GM23338 (cell line): ENCODE measurements around the gene NELFA. TPM values are rescaled to one million over a fixed set of nuclear protein-coding genes. Genes with fewer than 3 reads are reported as not detected.

Experiments
- ATAC-seq: fragments of 200-7000 bp; cut with Tn5 transposase; 3 replicates; pipeline ENCODE4 v1.9.1; 2020
- DNase-seq: peaks from one replicate; pipeline ENCODE4 v3.0.0-alpha.2; 2015; ENCODE audit warnings: low spot score
- H2AFZ ChIP-seq: fragments of 200-600 bp; sonication (generic); 2 replicates; pipeline ENCODE4 v1.8.0; 2016; ENCODE audit warnings: antibody characterized with exemption, mild to moderate bottlenecking, moderate library complexity
- H3F3A ChIP-seq: fragments of 200-600 bp; sonication (generic); replicated peaks from 2 replicates; pipeline ENCODE4 v1.8.0; 2017; ENCODE audit warnings: antibody characterized with exemption, mixed run types, low read depth
- H3K27ac ChIP-seq: fragments of 200-600 bp; sonication (generic); 2 replicates; pipeline ENCODE4 v1.6.1; 2016; ENCODE audit warnings: low read depth
- H3K27me3 ChIP-seq: fragments of 200-600 bp; sonication (generic); 2 replicates; pipeline ENCODE4 v1.8.0; 2016; ENCODE audit warnings: mild to moderate bottlenecking, mixed run types, moderate library complexity; ENCODE audit not compliant: insufficient read depth
- H3K36me3 ChIP-seq: fragments of 200-600 bp; sonication (generic); 2 replicates; pipeline ENCODE4 v1.8.0; 2016; ENCODE audit warnings: mild to moderate bottlenecking; ENCODE audit not compliant: insufficient read depth
- H3K4me1 ChIP-seq: fragments of 200-600 bp; sonication (generic); 2 replicates; pipeline ENCODE4 v1.8.0; 2016; ENCODE audit warnings: mild to moderate bottlenecking, moderate library complexity; ENCODE audit not compliant: insufficient read depth
- H3K4me2 ChIP-seq: fragments of 200-600 bp; sonication (generic); 2 replicates; pipeline ENCODE4 v1.7.1; 2017; ENCODE audit warnings: mixed run types
- H3K4me3 ChIP-seq: fragments of 200-600 bp; sonication (generic); 2 replicates; pipeline ENCODE4 v1.6.1; 2016; ENCODE audit warnings: mixed run types
- H3K79me2 ChIP-seq: fragments of 200-600 bp; sonication (generic); replicated peaks from 2 replicates; pipeline ENCODE4 v1.8.0; 2017; ENCODE audit warnings: mild to moderate bottlenecking; ENCODE audit not compliant: insufficient read depth
- H3K9me2 ChIP-seq: fragments of 200-600 bp; sonication (generic); 2 replicates; pipeline ENCODE4 v1.8.0; 2017; ENCODE audit not compliant: insufficient read depth
- H4K20me1 ChIP-seq: fragments of 200-600 bp; sonication (generic); replicated peaks from 2 replicates; pipeline ENCODE4 v1.8.0; 2017; ENCODE audit warnings: mild to moderate bottlenecking; ENCODE audit not compliant: insufficient read depth
- H3K27ac Mint-ChIP-seq: 2 replicates; pipeline ENCODE4 v1.8.0; 2020; ENCODE audit warnings: inconsistent platforms, mild to moderate bottlenecking, moderate library complexity, mixed read lengths
- H3K27me3 Mint-ChIP-seq: 3 replicates; pipeline ENCODE4 v1.8.0; 2022; ENCODE audit warnings: low read depth, mild to moderate bottlenecking, moderate library complexity, mixed read lengths, inconsistent platforms; ENCODE audit not compliant: insufficient read depth, poor library complexity
- H3K36me3 Mint-ChIP-seq: 3 replicates; pipeline ENCODE4 v1.8.0; 2021; ENCODE audit warnings: low read depth, mild to moderate bottlenecking, inconsistent platforms, moderate library complexity, mixed read lengths
- H3K4me1 Mint-ChIP-seq: 3 replicates; pipeline ENCODE4 v1.8.0; 2020; ENCODE audit warnings: mild to moderate bottlenecking, inconsistent platforms, mixed read lengths
- H3K4me3 Mint-ChIP-seq: 3 replicates; pipeline ENCODE4 v1.8.0; 2021; ENCODE audit warnings: moderate library complexity, mild to moderate bottlenecking, inconsistent platforms, mixed read lengths
- H3K9me3 Mint-ChIP-seq: 3 replicates; pipeline ENCODE4 v1.8.0; 2020; ENCODE audit warnings: moderate library complexity, mild to moderate bottlenecking, inconsistent platforms, mixed read lengths
- CREB1 ChIP-seq: fragments of 250-450 bp; sonication (Bioruptor Pico); IDR thresholded peaks from 2 replicates; pipeline ENCODE4 v1.5.0; 2020; ENCODE audit warnings: low read depth, mild to moderate bottlenecking, moderate library complexity
- EZH2phosphoT487 ChIP-seq: fragments of 200-600 bp; sonication (generic); IDR thresholded peaks from one replicate; pipeline ENCODE4 v1.8.1; 2018; ENCODE audit warnings: antibody characterized with exemption; ENCODE audit not compliant: unreplicated experiment
- JUNB ChIP-seq: IDR thresholded peaks from one replicate; pipeline ENCODE4 v1.6.1; 2016; ENCODE audit warnings: antibody characterized with exemption; ENCODE audit not compliant: unreplicated experiment
- NANOG ChIP-seq: IDR thresholded peaks from 2 replicates; pipeline ENCODE4 v1.6.1; 2016; ENCODE audit warnings: antibody characterized with exemption, borderline replicate concordance
- STAT1 ChIP-seq: IDR thresholded peaks from one replicate; pipeline ENCODE4 v1.6.1; 2016; ENCODE audit warnings: antibody characterized with exemption; ENCODE audit not compliant: unreplicated experiment
- ZNF331 ChIP-seq: fragments of 250-450 bp; sonication (Bioruptor Pico); IDR thresholded peaks from 2 replicates; pipeline ENCODE4 v1.5.0; 2020; ENCODE audit warnings: low read depth, mild to moderate bottlenecking, moderate library complexity
- polyA plus RNA-seq: library from polyadenylated mRNA; unstranded; fragments of >200 nt; fragmentation: Nextera tagmentation; extraction: Ambion mirVana; gene quantifications from 2 replicates; pipeline ENCODE4 v1.2.1, GENCODE V29; 2016
- total RNA-seq: library from RNA; depleted of rRNA; stranded (reverse); fragments of >200 nt; shearing (Covaris generic); gene quantifications from 2 replicates; pipeline ENCODE4 v1.2.3, GENCODE V29; 2014
- TF ChIP-seq, protein P1 (sequence below), 2 experiments: fragments of 200-600 bp in 1 of 2; sonication (generic) in 1 of 2; conservative IDR thresholded peaks; 2 replicates each; pipeline versions ENCODE4 v1.5.1 to v1.6.1; 2016 to 2017; ENCODE audit warnings: antibody characterized with exemption in 2 of 2, low read depth in 2 of 2, mild to moderate bottlenecking in 2 of 2, moderate library complexity in 1 of 2
- TF ChIP-seq, protein P2 (sequence below): IDR thresholded peaks from one replicate; pipeline ENCODE4 v1.6.1; 2018; ENCODE audit warnings: antibody characterized with exemption; ENCODE audit not compliant: unreplicated experiment
- TF ChIP-seq, protein P3 (sequence below): IDR thresholded peaks from 2 replicates; pipeline ENCODE4 v1.6.1; 2016; ENCODE audit warnings: antibody characterized with exemption

The NELFA gene
- total and polyA plus RNA-seq, 2 experiments from 2014 or later = 62.8 to 63.3 TPM

DNA sequence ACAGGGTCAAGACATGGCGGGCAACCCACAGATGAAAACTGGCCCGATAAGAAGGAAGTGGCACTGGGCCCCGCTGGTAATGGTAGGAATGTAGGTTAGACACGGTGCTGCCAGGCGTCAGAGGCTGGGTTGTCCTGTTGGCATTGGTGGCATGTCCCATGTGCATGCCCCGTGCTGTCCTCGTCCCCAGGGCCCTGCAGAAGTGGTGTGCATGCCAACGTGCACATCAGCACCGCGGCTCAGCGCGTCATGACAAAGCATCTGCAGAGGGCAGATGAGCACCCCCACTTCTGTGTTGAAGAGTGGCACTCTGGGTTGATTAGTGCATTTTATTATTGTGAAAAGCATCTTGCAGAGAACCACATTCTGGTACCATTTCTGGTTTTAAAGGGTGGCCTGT is 35.6 kb downstream of the NELFA start:
- ATAC-seq (no peak), DNase-seq (no peak)
- no peaks in the 10 kb centered on the region; the same call in 1 of the 2 replicates for H4K20me1 ChIP-seq
- H3K4me1 ChIP-seq = no peaks in the 10 kb centered on the region
- Mint-ChIP-seq H3K27ac (no peak overlapping the region), H3K4me1 (no peaks in the 10 kb centered on the region), H3K27me3 (peaks cover 15% of the 10 kb centered on the region), H3K9me3 (no peaks in the 10 kb centered on the region; the same call in 2 of the 3 replicates), H3K4me3 (no peak overlapping the region), H3K36me3 (peaks cover 48% of the 10 kb centered on the region)
- H3K27me3 ChIP-seq = no peaks in the 10 kb centered on the region
- 0 out of 2 replicates have a peak, but pooled peaks cover 1% of the 10 kb centered on the region for H3F3A ChIP-seq
- no peaks in the 10 kb centered on the region for H3K79me2 ChIP-seq
- no peaks in the 10 kb centered on the region for H3K9me2 ChIP-seq
- no peak overlapping the region for H3K4me2 ChIP-seq
- no peak overlapping the region for H3K4me3 ChIP-seq
- H3K27ac ChIP-seq = no peak overlapping the region
- 0 out of 2 replicates have a peak, but pooled peaks cover 8% of the 10 kb centered on the region for H3K36me3 ChIP-seq
- no peak for TF ChIP-seq NANOG
- TF ChIP-seq, protein P1, sequence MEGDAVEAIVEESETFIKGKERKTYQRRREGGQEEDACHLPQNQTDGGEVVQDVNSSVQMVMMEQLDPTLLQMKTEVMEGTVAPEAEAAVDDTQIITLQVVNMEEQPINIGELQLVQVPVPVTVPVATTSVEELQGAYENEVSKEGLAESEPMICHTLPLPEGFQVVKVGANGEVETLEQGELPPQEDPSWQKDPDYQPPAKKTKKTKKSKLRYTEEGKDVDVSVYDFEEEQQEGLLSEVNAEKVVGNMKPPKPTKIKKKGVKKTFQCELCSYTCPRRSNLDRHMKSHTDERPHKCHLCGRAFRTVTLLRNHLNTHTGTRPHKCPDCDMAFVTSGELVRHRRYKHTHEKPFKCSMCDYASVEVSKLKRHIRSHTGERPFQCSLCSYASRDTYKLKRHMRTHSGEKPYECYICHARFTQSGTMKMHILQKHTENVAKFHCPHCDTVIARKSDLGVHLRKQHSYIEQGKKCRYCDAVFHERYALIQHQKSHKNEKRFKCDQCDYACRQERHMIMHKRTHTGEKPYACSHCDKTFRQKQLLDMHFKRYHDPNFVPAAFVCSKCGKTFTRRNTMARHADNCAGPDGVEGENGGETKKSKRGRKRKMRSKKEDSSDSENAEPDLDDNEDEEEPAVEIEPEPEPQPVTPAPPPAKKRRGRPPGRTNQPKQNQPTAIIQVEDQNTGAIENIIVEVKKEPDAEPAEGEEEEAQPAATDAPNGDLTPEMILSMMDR (conservative IDR thresholded peaks at IDR 0.05; ENCODE audit: low read depth in 2 of 2) = no peak
- no peak overlapping the region for H2AFZ ChIP-seq

DNA sequence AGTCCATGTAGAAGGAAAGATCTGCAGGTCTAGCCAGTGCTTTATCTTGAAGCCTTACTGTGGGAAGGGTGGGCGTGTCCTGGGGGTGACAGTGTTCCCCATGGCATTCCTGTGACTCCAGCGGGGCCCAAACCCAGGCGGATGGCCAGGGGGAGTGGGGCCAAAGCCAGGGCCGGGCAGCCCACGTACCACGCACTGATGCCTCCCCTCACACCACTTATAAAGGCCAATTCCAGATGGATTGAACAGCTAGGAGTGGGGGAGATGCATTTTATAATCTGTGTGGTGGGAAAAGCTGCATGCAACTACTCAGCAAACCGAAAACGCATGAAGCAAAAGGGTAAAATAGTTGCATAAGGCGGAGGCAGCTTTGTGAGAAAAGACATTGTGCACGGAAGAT is 36.4 kb downstream of the NELFA start:
- Mint-ChIP-seq H3K4me3 (no peak overlapping the region), H3K36me3 (peaks cover 46% of the 10 kb centered on the region), H3K27me3 (peaks cover 15% of the 10 kb centered on the region), H3K27ac (no peak overlapping the region), H3K4me1 (no peaks in the 10 kb centered on the region), H3K9me3 (no peaks in the 10 kb centered on the region; the same call in 2 of the 3 replicates)
- no peaks in the 10 kb centered on the region for H3K4me1 ChIP-seq
- no peaks in the 10 kb centered on the region for H3K9me2 ChIP-seq
- peaks cover 5% of the 10 kb centered on the region; the same call in 1 of the 2 replicates for H4K20me1 ChIP-seq
- H3K4me2 ChIP-seq = no peak overlapping the region
- no peaks in the 10 kb centered on the region for H3K27me3 ChIP-seq
- peaks cover 5% of the 10 kb centered on the region; the same call in 1 of the 2 replicates for H3F3A ChIP-seq
- H2AFZ ChIP-seq = no peak overlapping the region
- H3K4me3 ChIP-seq = no peak overlapping the region
- H3K36me3 ChIP-seq = 0 out of 2 replicates have a peak, but pooled peaks cover 8% of the 10 kb centered on the region
- ATAC-seq (no peak), DNase-seq (no peak)
- H3K79me2 ChIP-seq = no peaks in the 10 kb centered on the region
- H3K27ac ChIP-seq = no peak overlapping the region
- TF ChIP-seq STAT1 (no peak), EZH2phosphoT487 (no peak), CREB1 (CRISPR knock-in tag) (no peak), JUNB (no peak), NANOG (no peak), ZNF331 (no peak)
- TF ChIP-seq, protein P2, sequence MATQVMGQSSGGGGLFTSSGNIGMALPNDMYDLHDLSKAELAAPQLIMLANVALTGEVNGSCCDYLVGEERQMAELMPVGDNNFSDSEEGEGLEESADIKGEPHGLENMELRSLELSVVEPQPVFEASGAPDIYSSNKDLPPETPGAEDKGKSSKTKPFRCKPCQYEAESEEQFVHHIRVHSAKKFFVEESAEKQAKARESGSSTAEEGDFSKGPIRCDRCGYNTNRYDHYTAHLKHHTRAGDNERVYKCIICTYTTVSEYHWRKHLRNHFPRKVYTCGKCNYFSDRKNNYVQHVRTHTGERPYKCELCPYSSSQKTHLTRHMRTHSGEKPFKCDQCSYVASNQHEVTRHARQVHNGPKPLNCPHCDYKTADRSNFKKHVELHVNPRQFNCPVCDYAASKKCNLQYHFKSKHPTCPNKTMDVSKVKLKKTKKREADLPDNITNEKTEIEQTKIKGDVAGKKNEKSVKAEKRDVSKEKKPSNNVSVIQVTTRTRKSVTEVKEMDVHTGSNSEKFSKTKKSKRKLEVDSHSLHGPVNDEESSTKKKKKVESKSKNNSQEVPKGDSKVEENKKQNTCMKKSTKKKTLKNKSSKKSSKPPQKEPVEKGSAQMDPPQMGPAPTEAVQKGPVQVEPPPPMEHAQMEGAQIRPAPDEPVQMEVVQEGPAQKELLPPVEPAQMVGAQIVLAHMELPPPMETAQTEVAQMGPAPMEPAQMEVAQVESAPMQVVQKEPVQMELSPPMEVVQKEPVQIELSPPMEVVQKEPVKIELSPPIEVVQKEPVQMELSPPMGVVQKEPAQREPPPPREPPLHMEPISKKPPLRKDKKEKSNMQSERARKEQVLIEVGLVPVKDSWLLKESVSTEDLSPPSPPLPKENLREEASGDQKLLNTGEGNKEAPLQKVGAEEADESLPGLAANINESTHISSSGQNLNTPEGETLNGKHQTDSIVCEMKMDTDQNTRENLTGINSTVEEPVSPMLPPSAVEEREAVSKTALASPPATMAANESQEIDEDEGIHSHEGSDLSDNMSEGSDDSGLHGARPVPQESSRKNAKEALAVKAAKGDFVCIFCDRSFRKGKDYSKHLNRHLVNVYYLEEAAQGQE = no peak
- TF ChIP-seq, protein P3, sequence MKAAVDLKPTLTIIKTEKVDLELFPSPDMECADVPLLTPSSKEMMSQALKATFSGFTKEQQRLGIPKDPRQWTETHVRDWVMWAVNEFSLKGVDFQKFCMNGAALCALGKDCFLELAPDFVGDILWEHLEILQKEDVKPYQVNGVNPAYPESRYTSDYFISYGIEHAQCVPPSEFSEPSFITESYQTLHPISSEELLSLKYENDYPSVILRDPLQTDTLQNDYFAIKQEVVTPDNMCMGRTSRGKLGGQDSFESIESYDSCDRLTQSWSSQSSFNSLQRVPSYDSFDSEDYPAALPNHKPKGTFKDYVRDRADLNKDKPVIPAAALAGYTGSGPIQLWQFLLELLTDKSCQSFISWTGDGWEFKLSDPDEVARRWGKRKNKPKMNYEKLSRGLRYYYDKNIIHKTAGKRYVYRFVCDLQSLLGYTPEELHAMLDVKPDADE = no peak
- TF ChIP-seq, protein P1 (conservative IDR thresholded peaks at IDR 0.05; ENCODE audit: low read depth in 2 of 2) = no peak
